Thymus (tissue), 11 donors: ENCODE data around the gene KRTAP16-1. TPM values are rescaled to one million over a fixed set of nuclear protein-coding genes. Genes with fewer than 3 reads are reported as not detected.

Experiments
- DNase-seq, 9 donors: peaks; one replicate each; pipeline ENCODE4 v3.0.0-alpha.2; 2013; ENCODE audit warnings: low spot score in 9 of 9, low read depth in 6 of 9, missing footprints in 1 of 9
- H3K27ac ChIP-seq, 2 donors: one replicate each; pipeline ENCODE4 v1.5.1; 2013; ENCODE audit warnings: control low read depth in 1 of 2, low read depth in 1 of 2, low read length in 1 of 2, mild to moderate bottlenecking in 1 of 2, moderate library complexity in 1 of 2
- H3K27me3 ChIP-seq, 2 donors: one replicate each; pipeline ENCODE4 v1.5.1; 2013; ENCODE audit warnings: low read length in 1 of 2; ENCODE audit not compliant: control insufficient read depth in 2 of 2, insufficient read depth in 1 of 2
- H3K36me3 ChIP-seq, 2 donors: one replicate each; pipeline ENCODE4 v1.5.1; 2013; ENCODE audit warnings: low read length in 1 of 2, mild to moderate bottlenecking in 1 of 2, moderate library complexity in 1 of 2; ENCODE audit not compliant: control insufficient read depth in 2 of 2, insufficient read depth in 2 of 2
- H3K4me1 ChIP-seq, 2 donors: one replicate each; pipeline ENCODE4 v1.5.1; 2013; ENCODE audit warnings: low read length in 2 of 2; ENCODE audit not compliant: control insufficient read depth in 2 of 2, insufficient read depth in 2 of 2
- H3K4me3 ChIP-seq, 2 donors: one replicate each; pipeline ENCODE4 v1.5.1; 2013; ENCODE audit warnings: low read length in 2 of 2, control low read depth in 1 of 2, mild to moderate bottlenecking in 1 of 2
- H3K9me3 ChIP-seq, 2 donors: one replicate each; pipeline ENCODE4 v1.5.1; 2013; ENCODE audit warnings: low read length in 1 of 2, mild to moderate bottlenecking in 1 of 2; ENCODE audit not compliant: control insufficient read depth in 2 of 2, insufficient read depth in 1 of 2
- WGBS: extraction: QIAGEN DNeasy Blood & Tissue Kit; methylation state at CpG from one replicate; pipeline ENCODE4 v1.1.7; 2013; 5-methylcytosine and 5-hydroxymethylcytosine counted together
- polyA plus RNA-seq: library from polyadenylated mRNA; stranded (reverse); fragments of 200-250 nt; gene quantifications from one replicate; pipeline ENCODE4 v1.2.3, GENCODE V29; 2013
- total RNA-seq: library from RNA; stranded (reverse); fragments of 120-200 nt; gene quantifications from one replicate; pipeline ENCODE4 v1.2.4, GENCODE V29; 2013
- donor health status: healthy.

Gene KRTAP16-1
- total and polyA plus RNA-seq, 2 donors = 0.07 TPM; not detected in 1

DNA sequence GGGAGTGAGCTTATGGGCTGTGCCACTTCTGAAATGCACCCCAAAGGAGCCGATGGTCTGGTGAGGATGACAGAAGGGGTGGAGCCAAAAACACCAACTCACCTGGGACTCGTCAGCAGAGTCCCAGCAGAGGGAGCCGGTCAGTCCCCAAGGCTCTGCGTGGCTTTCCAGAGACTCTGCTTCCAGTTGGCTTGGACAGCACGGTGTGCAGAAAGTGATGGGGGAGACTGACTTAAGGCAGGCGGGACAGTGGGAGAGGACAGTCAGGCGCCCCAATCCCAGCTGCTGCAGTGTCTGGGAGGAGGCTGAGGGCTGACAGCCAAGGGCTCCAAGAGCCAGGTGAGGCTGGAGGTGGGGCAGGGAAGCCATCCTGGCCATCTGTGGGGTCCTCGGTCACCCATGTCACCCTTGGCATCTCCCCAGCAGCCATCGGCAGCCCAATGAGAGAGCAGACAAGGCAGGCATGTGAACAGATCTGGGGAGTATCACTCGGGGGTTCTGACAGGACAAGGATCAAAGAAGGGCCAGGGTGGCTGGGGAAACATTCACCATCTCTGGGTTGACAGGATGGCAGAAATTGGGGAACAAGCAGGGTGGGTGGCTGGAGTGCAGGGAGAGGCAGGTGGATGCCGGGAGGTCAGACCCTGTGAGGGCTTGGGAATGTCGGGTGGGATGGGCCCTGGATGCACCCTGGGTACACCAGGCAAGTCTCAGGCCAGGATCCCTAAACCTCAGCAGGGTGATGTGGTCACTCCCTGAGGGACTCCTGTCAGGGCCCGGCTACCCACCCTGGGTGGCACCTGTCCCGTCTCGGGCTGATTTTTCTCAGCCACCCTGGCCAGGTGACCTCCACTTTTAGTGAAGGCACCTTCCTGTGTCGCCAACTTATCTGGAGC, 15.3 kb upstream of the KRTAP16-1 start:
- Histone ChIP-seq H3K4me1 (no peaks in the 10 kb centered on the region), H3K9me3 (no peaks in the 10 kb centered on the region), H3K27ac (no peak overlapping the region), H3K27me3 (no peaks in the 10 kb centered on the region), H3K36me3 (no peaks in the 10 kb centered on the region), H3K4me3 (no peak overlapping the region)
- DNase-seq = no peak
- WGBS = 85% methylated on average over 16 of the region's 16 CpGs

DNA sequence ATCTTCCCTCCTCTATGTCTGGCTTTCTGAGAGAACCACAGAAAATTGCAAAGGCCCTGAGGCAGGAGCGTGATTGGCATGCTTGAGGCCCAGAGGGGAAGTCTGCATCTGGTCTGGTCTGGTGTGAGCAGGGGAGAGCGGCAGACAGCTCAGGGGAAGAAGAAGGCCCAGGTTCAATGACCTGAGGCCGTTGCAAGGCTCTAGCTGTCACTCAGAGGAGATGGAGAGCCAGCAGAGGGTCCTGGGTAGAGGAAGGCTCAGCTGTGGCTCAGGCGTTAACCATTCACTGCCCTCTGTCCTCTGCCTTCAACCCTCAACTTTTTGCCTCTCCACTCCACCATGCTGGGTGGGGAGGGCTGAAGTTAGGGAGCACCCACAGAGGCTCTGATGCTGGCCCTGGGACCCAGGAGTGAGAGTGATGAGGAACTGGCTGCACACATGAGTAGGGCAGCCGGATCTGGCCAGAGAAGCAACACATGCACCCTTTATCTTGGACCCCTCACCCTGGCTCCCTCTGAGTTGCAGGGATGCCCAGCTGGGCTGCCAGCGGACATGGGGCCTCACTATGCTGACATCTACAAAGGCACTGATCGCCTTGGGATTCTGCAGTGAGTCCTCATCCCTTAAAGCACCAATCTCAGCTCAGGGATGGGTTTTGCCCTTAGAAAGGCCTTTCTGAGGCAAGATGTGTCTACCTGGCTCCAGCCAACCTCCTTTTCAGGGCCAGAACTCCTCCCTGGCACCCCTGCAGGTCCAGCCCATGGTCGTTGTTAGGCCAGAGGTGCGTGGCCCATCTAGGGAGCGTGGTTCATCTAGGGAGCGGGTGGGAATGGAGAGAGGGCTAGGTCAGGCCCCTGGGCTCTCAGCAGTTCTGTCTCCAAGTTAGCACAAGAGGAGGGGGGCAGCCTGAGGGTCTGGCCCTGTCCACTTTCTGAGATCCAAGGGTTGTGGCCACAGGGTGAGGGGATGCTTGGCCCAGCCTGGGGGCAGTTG, 14.1 kb upstream of the KRTAP16-1 start:
- H3K27me3 ChIP-seq = no peaks in the 10 kb centered on the region
- no peaks in the 10 kb centered on the region for H3K4me1 ChIP-seq
- no peak overlapping the region for H3K4me3 ChIP-seq
- 94% methylated on average over 11 of the region's 11 CpGs for WGBS
- no peak for DNase-seq
- H3K36me3 ChIP-seq = no peaks in the 10 kb centered on the region
- no peaks in the 10 kb centered on the region for H3K9me3 ChIP-seq
- no peak overlapping the region for H3K27ac ChIP-seq

DNA sequence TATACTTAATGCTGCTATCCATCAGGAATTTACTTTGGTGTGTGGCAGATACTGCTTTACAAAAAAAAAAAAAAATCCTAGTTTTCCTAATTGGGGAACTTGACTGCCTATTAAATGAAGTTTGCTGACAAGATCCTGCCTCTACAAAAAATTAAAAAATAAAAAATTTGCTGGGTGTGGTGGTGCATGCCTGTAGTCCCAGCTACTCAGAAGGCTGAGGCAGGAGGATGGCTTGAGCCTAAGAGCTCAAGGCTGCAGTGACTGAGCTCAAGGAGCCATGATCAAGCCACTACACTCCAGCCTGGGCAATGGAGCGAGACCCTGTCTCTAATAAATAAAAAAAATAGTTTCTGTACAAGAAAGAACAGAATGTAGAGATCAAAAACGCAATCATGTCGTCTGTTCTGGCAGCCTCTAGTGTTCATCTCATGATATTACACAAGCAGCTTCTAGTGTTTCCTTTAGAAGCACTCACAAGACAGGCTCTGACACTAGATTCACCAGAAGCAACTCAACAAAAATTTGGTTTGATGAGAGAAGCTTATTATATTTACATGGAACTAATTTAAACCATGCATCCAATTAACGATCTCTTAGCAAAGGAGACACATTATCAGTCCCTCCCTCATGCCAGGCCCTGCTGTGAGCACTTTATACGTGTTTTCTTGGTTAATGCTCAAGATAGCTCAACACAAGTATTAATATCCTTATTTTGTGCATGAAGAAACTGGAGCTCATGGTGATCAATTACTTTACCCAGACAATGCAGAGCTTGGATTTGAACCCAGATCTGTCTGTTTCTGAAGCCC, 13.2 kb upstream of the KRTAP16-1 start:
- WGBS = 47% methylated on average over 5 of the region's 5 CpGs
- Histone ChIP-seq H3K4me1 (no peaks in the 10 kb centered on the region), H3K27ac (no peak overlapping the region), H3K27me3 (no peaks in the 10 kb centered on the region), H3K9me3 (no peaks in the 10 kb centered on the region), H3K36me3 (no peaks in the 10 kb centered on the region), H3K4me3 (no peak overlapping the region)
- DNase-seq = peak in 2 of 9 donors; percentile 15 to 48

DNA sequence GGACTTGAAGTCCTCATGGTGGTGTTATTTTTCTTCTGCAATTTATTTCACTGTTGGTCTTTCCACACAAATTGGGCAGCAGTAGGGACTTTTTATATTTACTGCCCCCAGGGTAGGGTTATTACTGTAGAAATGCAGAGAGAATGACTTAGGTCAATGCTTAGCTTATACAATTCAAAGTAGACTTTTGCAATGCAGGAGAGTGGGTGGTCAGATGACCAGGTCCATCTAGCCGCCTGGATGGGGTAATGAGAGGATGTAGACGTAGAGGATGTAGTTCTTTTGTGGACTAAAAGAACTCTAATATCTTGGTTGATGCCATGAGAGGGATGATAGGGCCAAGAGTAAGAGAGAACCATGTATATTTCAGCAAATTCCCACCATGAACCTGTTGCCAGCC, 9.1 kb upstream of the KRTAP16-1 start:
- Histone ChIP-seq H3K9me3 (no peaks in the 10 kb centered on the region), H3K27me3 (peaks cover 0 to 2% of the 10 kb centered on the region in 2 donors), H3K27ac (no peak overlapping the region), H3K36me3 (no peaks in the 10 kb centered on the region), H3K4me3 (no peak overlapping the region), H3K4me1 (no peaks in the 10 kb centered on the region)
- DNase-seq = no peak
- 52% methylated on average over 2 of the region's 2 CpGs for WGBS

DNA sequence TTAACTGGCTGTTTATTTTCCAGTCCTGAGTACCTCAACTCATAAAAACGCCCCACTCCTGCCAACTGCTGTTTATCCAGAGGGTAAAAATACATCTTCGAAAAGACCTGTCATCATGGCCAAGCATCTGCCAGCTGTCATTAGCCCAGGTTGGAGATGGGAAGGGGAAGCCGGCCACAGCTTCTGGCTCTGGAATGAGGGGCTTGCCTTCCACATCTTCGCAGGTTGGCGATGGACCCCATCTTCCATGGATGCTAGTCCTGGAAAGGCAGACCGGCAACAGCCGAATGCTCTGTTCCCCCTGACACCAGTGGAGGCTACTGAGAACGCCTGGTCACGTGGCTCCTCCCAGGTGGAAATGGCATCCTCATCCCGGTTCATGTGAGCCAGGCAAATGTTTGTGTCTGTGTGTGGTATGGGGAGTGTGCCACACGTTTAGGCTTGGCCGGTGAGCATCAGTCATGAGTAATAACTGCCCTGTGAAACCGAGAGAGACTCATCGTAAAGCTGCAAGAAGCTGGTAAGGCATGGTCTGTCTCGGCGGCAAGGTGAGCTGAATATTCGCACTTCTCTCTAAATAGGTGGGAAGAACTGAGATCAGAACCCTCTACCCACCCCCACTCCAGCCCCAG, 6.8 kb upstream of the KRTAP16-1 start:
- Histone ChIP-seq H3K4me3 (no peak overlapping the region), H3K36me3 (no peaks in the 10 kb centered on the region), H3K9me3 (no peaks in the 10 kb centered on the region), H3K27ac (no peak overlapping the region), H3K27me3 (peaks cover 0 to 2% of the 10 kb centered on the region in 2 donors), H3K4me1 (no peaks in the 10 kb centered on the region)
- WGBS = 94% methylated on average over 17 of the region's 17 CpGs
- no peak for DNase-seq

DNA sequence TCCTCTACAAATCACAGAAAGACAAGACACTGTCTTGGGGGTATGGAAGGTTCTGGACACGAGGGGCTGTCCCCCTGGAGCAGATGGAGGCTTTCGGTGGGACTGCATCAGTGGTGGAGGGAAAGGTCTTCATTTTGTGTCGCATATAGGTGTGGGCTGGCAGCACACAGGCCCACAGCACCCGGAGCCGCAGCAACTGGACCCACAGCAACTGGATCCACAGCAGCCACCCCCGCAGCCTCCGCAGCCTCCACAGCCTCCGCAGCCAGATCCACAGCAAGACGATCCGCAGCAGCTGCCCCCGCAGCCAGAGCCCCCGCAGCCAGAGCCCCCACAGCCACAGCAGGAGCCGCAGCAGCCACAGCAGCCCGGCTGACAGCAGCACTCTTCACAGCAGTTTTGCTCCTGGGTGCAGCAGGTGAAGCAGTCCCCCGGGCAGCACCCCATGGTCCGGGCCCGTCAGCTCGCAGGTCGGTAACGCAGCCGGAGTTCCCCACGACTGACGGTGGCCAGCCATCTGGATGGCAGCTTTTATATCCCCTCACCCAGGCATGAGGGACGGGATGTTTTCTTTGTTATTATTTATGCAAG, 6.2 kb upstream of the KRTAP16-1 start, which contains the start of gene KRTAP17-1:
TSS of gene KRTAP17-1 (minus strand) at position 507 of the 591 bp plus-strand sequence. CDS start at position 447, 60 bp downstream.
- no peaks in the 10 kb centered on the region for H3K4me1 ChIP-seq
- no peak within 1 kb of the TSS for H3K27ac ChIP-seq
- DNase-seq = no peak
- H3K9me3 ChIP-seq = no peaks in the 10 kb centered on the region
- peaks cover 0 to 2% of the 10 kb centered on the region in 2 donors for H3K27me3 ChIP-seq
- H3K36me3 ChIP-seq = no peaks in the 10 kb centered on the region
- 93% methylated on average over 24 of the region's 24 CpGs for WGBS
- no peak within 1 kb of the TSS for H3K4me3 ChIP-seq

DNA sequence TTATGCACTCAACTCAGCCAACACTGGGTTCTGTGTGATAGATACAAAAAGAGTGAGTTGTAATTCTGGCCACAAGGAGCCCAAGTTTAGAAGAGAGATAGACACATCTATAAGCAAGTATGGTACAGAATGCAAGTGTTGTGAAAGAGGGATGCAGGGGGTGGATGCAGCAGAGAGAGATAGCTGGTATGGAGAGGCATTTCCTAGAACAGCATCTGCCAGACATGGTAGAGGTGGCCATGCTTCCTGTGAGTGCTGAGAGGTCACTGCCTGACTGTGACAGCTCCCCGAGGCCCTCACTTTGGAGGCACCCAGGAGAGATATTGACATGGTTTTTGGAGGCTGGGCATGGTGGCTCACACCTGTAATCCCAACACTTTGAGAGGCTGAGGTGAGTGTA, 2.0 kb upstream of the KRTAP16-1 start:
- Histone ChIP-seq H3K27ac (no peak overlapping the region), H3K9me3 (peaks cover 2 to 12% of the 10 kb centered on the region in 2 donors), H3K4me3 (no peak overlapping the region), H3K36me3 (no peaks in the 10 kb centered on the region), H3K27me3 (peaks cover 0 to 2% of the 10 kb centered on the region in 2 donors), H3K4me1 (peaks cover 0 to 23% of the 10 kb centered on the region in 2 donors)
- 92% methylated on average over 1 of the region's 1 CpG for WGBS
- no peak for DNase-seq
